ENCODE data around the gene ADRM1. TPM values are rescaled to one million over a fixed set of nuclear protein-coding genes. Genes with fewer than 3 reads are reported as not detected.
A peak's percentile ranks its signal among the peaks of the same experiment; 100 is the strongest.

Gene ADRM1
- total and polyA plus RNA-seq, 10 of the 15 experiments (the other 5 are each of a cell fraction or from before 2014, with no cell fraction given), result 3.4 to 213 (median 95.9) TPM

GRCh38 chr20:62305765-62306413, 3.1 kb downstream of the ADRM1 start:
- ATAC-seq, result no peak
- TF ChIP-seq BCL3 (IDR thresholded peaks at IDR 0.05; ENCODE audit: borderline replicate concordance, insufficient read depth, low read depth, low read length, poor library complexity, severe bottlenecking) (no peak), ZNF207 (IDR thresholded peaks at IDR 0.05; ENCODE audit: borderline replicate concordance) (no peak), EZH2 (IDR thresholded peaks at IDR 0.05; ENCODE audit: borderline replicate concordance, control insufficient read depth, low read depth, low read length) (no peak), ATF2 (IDR thresholded peaks at IDR 0.05; ENCODE audit: low read length) (no peak), ASH2L (IDR thresholded peaks at IDR 0.05; ENCODE audit: borderline replicate concordance, low read depth) (no peak), SIX5 (IDR thresholded peaks at IDR 0.05; ENCODE audit: low read depth, low read length, severe bottlenecking) (no peak), SMC3 (IDR thresholded peaks at IDR 0.05; ENCODE audit: borderline replicate concordance, low read length) (no peak)
- ChIA-PET POLR2A (no interaction called here), CTCF (no interaction called here), RAD21 (ENCODE audit: unreplicated experiment) (no interaction called here), SMC1A (ENCODE audit: uncharacterized antibody, unreplicated experiment) (no interaction called here)
- in situ Hi-C loops (cut with MboI) (loop anchor here (5.0 to 10.0 kb wide), 2 partner anchors 76 to 309 kb away; no protein-coding TSS in a partner anchor), intact Hi-C loops (cut with micrococcal nuclease; ENCODE audit: unreplicated experiment) (no loop called here)
- FAIRE-seq, result no peak
- Histone ChIP-seq H3K36me3 (ENCODE audit: control insufficient read depth in 2 of 2, insufficient read depth in 2 of 2, low read length in 1 of 2) (peaks cover 15 to 26% of the 10 kb centered on the region in 2 experiments; a peak in 3 of 4 replicates), H3K27me3 (replicated peaks in 1 of 2; ENCODE audit: control insufficient read depth in 2 of 2, insufficient read depth in 2 of 2, low read length in 1 of 2) (no peaks in the 10 kb centered on the region), H4K20me1 (ENCODE audit: control insufficient read depth, insufficient read depth) (peaks cover 13% of the 10 kb centered on the region), H2AFZ (ENCODE audit: control insufficient read depth, low read depth, low read length) (no peak overlapping the region), H3K4me1 (ENCODE audit: control insufficient read depth, insufficient read depth, low read length) (peaks cover 10% of the 10 kb centered on the region), H3K4me2 (ENCODE audit: control insufficient read depth, insufficient read depth) (peak overlapping the region; percentile 91), H3K9ac (ENCODE audit: control insufficient read depth, insufficient read depth, low read length) (no peak overlapping the region), H3K79me2 (ENCODE audit: control insufficient read depth, insufficient read depth, low read length) (peaks cover 34% of the 10 kb centered on the region), H3K9me3 (replicated peaks; ENCODE audit: control insufficient read depth, insufficient read depth, low read length) (no peaks in the 10 kb centered on the region), H3K4me3 (no peak overlapping the region; the same call in 1 of the 2 replicates), H3K27ac (ENCODE audit: control insufficient read depth, insufficient read depth) (no peak overlapping the region)
- 93% methylated on average over 31 of the region's 33 CpGs for WGBS (ENCODE audit: insufficient coverage, insufficient replicate concordance, low lambda C conversion rate, missing lambda C conversion rate)
- BruUV-seq (replicated peaks), result no TSS peak
- no peak for DNase-seq (ENCODE audit: low read depth, low spot score)
